Measurements from ENCODE around the gene CEP72.
"Not testable (repeated sequence)": the region's sequence is repeated elsewhere in the genome, so short reads cannot be mapped to it uniquely, and the experiment has no call there.

The CEP72 gene

GRCh38 chr5:624118-624950 lies 12.2 kb downstream of the CEP72 start:
- Histone ChIP-seq H3K36me3 (peaks cover 46% of the 10 kb centered on the region), H3K9me3 (no peaks in the 10 kb centered on the region), H3K27me3 (no peaks in the 10 kb centered on the region), H3K4me3 (ENCODE audit: low read depth, low read length) (no peak overlapping the region), H3K4me1 (no peaks in the 10 kb centered on the region)
- peak; percentile 3 for DNase-seq
- TF ChIP-seq CTCF (IDR thresholded peaks at IDR 0.05; ENCODE audit: low read depth, low read length): no peak

DNA sequence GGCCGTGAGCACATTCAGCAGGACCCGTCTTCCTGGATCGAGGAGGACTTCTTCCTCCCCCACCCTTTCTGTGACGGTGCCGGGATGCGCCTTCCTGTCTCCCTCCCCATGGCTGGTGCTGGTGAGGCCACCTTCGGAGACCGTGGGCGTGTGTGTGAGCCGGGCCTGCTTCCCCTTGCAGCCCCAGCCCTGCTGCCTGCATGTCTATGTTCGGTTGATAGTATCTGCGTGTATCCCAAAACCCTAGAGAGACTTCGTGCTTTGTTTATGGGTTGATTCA lies 12.8 kb downstream of the CEP72 start:
- no peak for DNase-seq
- no peak overlapping the region for H3K4me3 ChIP-seq (ENCODE audit: low read depth, low read length)
- no peak for TF ChIP-seq CTCF (IDR thresholded peaks at IDR 0.05; ENCODE audit: low read depth, low read length)
- H3K36me3 ChIP-seq: peaks cover 40% of the 10 kb centered on the region
- H3K9me3 ChIP-seq: no peaks in the 10 kb centered on the region
- no peaks in the 10 kb centered on the region for H3K4me1 ChIP-seq
- H3K27me3 ChIP-seq: no peaks in the 10 kb centered on the region

GRCh38 chr5:625516-625915 lies 13.4 kb downstream of the CEP72 start:
- Histone ChIP-seq H3K9me3 (no peaks in the 10 kb centered on the region), H3K4me1 (no peaks in the 10 kb centered on the region), H3K27me3 (no peaks in the 10 kb centered on the region), H3K36me3 (peaks cover 34% of the 10 kb centered on the region), H3K4me3 (ENCODE audit: low read depth, low read length) (no peak overlapping the region)
- no peak for TF ChIP-seq CTCF (IDR thresholded peaks at IDR 0.05; ENCODE audit: low read depth, low read length)
- DNase-seq: peak; percentile 1

DNA sequence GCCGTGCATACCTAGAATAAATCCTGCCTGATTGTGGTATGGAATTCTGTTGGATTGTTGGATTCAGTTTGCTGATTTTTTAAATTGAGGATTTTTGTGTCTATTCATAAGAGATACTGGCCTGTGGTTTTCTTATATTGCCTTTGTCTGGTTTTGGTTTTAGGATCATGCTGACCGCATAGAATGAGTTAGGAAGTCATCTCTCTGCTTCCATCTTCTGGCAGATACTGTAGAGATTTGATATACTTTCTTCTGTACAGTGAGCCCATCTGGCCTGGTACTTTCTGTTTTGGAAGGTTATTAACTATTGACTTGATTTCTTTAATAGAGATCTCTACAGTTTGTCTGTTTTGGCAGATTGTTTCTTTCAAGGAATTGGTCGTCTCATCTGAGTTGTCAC lies 14.7 kb downstream of the CEP72 start:
- Histone ChIP-seq H3K27me3 (no peaks in the 10 kb centered on the region), H3K4me3 (ENCODE audit: low read depth, low read length) (no peak overlapping the region), H3K36me3 (peaks cover 24% of the 10 kb centered on the region), H3K9me3 (no peaks in the 10 kb centered on the region), H3K4me1 (no peaks in the 10 kb centered on the region)
- no peak for TF ChIP-seq CTCF (IDR thresholded peaks at IDR 0.05; ENCODE audit: low read depth, low read length)
- DNase-seq: no peak

DNA sequence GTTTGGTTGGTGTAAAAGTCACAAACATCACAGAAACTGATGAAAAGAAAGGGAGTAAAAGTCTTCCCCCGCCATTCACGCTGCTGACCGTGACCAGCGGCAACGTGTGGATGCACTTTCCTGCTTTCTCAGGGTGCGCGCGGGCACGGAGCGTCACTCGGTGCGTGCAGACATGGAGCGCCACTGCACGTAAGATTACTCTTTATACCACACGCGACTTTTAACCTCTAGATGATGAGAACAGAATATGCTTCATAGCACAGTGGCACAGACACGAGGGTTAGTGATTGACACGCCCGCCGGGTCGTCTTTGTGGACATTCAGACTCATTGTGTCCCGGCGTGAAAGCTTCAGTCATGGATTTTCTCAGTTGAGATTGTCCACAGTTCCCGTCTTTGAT lies 15.7 kb downstream of the CEP72 start:
- H3K4me3 ChIP-seq (ENCODE audit: low read depth, low read length): no peak overlapping the region
- no peaks in the 10 kb centered on the region for H3K9me3 ChIP-seq
- TF ChIP-seq CTCF (IDR thresholded peaks at IDR 0.05; ENCODE audit: low read depth, low read length): no peak
- H3K27me3 ChIP-seq: no peaks in the 10 kb centered on the region
- DNase-seq: peak; percentile 1
- H3K4me1 ChIP-seq: no peaks in the 10 kb centered on the region
- peaks cover 19% of the 10 kb centered on the region for H3K36me3 ChIP-seq

GRCh38 chr5:628351-629205 lies 16.4 kb downstream of the CEP72 start:
- DNase-seq: peak; percentile 8
- not testable (repeated sequence) for H3K27me3 ChIP-seq; H3K4me1 ChIP-seq; H3K4me3 ChIP-seq (ENCODE audit: low read depth, low read length); H3K9me3 ChIP-seq
- peaks cover 19% of the 10 kb centered on the region for H3K36me3 ChIP-seq

Data from BE2C (cell line).